HEK293T (cell line): ENCODE data around the gene CTSH.

Experiments
- BHLHE40 ChIP-seq: fragments of 450-650 bp; IDR thresholded peaks from 2 replicates; pipeline ENCODE4 v1.6.1; 2016; ENCODE audit warnings: mild to moderate bottlenecking, moderate library complexity, borderline replicate concordance
- FOXA1 ChIP-seq: fragments of 450-650 bp; IDR thresholded peaks from 2 replicates; pipeline ENCODE4 v1.6.1; 2016; ENCODE audit warnings: mild to moderate bottlenecking
- FOXM1 ChIP-seq: fragments of 450-650 bp; IDR thresholded peaks from 2 replicates; pipeline ENCODE4 v1.6.1; 2017; ENCODE audit warnings: mild to moderate bottlenecking, borderline replicate concordance
- L3MBTL2 ChIP-seq: fragments of 450-650 bp; conservative IDR thresholded peaks from 2 replicates; pipeline ENCODE4 v1.6.1; 2016; ENCODE audit warnings: mild to moderate bottlenecking
- LEF1 ChIP-seq: fragments of 450-650 bp; IDR thresholded peaks from 2 replicates; pipeline ENCODE4 v1.6.1; 2017; ENCODE audit warnings: mild to moderate bottlenecking, borderline replicate concordance
- SP1 ChIP-seq: fragments of 450-650 bp; IDR thresholded peaks from 2 replicates; pipeline ENCODE4 v1.6.1; 2017
- SUZ12 ChIP-seq: fragments of 450-650 bp; IDR thresholded peaks from 2 replicates; pipeline ENCODE4 v1.6.1; 2016; ENCODE audit warnings: mild to moderate bottlenecking
- TARDBP ChIP-seq: fragments of 450-650 bp; IDR thresholded peaks from 2 replicates; pipeline ENCODE4 v1.6.1; 2016
- ZNF384 ChIP-seq: fragments of 450-650 bp; IDR thresholded peaks from 2 replicates; pipeline ENCODE4 v1.6.1; 2016

- no peak for TF ChIP-seq FOXA1
- no peak for TF ChIP-seq TARDBP
- no peak for TF ChIP-seq FOXM1
- no peak for TF ChIP-seq SP1
- no peak for TF ChIP-seq L3MBTL2
- no peak for TF ChIP-seq BHLHE40
- no peak for TF ChIP-seq ZNF384
- no peak for TF ChIP-seq LEF1
- TF ChIP-seq SUZ12, result no peak
Measured at GRCh38 chr15:78922527-78922926, 22.3 kb downstream of the CTSH start.
